Measurements from ENCODE around the gene NBPF15.
"Not testable (repeated sequence)": the region's sequence is repeated elsewhere in the genome, so short reads cannot be mapped to it uniquely, and the experiment has no call there.

GRCh38 chr1:144487002-144487401 is 25.5 kb upstream of the NBPF15 start:
- TF ChIP-seq CTCF, POLR2A (IDR thresholded peaks at IDR 0.05): not testable (repeated sequence)
